Activated T-helper 2 cell treated with anti-CD3 and anti-CD28 coated beads, Interferon-gamma antibody, Interleukin-2, Interleukin-4, amounts not matched to agents 10 μg/mL and 5 μg/mL and 100 μg/mL, durations not matched to agents 14 hours and 24 hours and 36 hours (primary cell): ENCODE measurements around the gene PXDC1. TPM values are rescaled to one million over a fixed set of nuclear protein-coding genes. Genes with fewer than 3 reads are reported as not detected.
"Not testable (repeated sequence)": the region's sequence is repeated elsewhere in the genome, so short reads cannot be mapped to it uniquely, and the experiment has no call there.

Experiments
- DNase-seq: peaks from one replicate; pipeline ENCODE4 v3.0.0; 2021; ENCODE audit warnings: low spot score
- H3K27ac Mint-ChIP-seq: one replicate; pipeline ENCODE4 v1.8.0; 2021; ENCODE audit warnings: mixed read lengths
- H3K27me3 Mint-ChIP-seq: one replicate; pipeline ENCODE4 v1.8.0; 2021; ENCODE audit warnings: low read depth, mixed read lengths
- H3K36me3 Mint-ChIP-seq: one replicate; pipeline ENCODE4 v1.8.0; 2021; ENCODE audit warnings: low read depth, mixed read lengths
- H3K4me1 Mint-ChIP-seq: one replicate; pipeline ENCODE4 v1.8.0; 2021; ENCODE audit warnings: low read depth, mixed read lengths
- H3K4me3 Mint-ChIP-seq: one replicate; pipeline ENCODE4 v1.8.0; 2021; ENCODE audit warnings: low read depth, mild to moderate bottlenecking, moderate library complexity, mixed read lengths
- H3K9me3 Mint-ChIP-seq: one replicate; pipeline ENCODE4 v1.8.0; 2021; ENCODE audit warnings: mixed read lengths
- intact Hi-C: fragments of 100-400 bp; cut with micrococcal nuclease; formaldehyde crosslinking; loops from one replicate; pipeline ENCODE4 v1.15.1; 2023
- total RNA-seq: library from RNA; stranded (reverse); gene quantifications from 2 replicates; pipeline ENCODE4 v1.2.3, GENCODE V29; 2022

The PXDC1 gene
- total RNA-seq, 1 donor from 2014 or later: 1.1 TPM

GRCh38 chr6:3724451-3725144 lies 26.9 kb downstream of the PXDC1 start:
- Mint-ChIP-seq H3K4me1 (no peaks in the 10 kb centered on the region), H3K36me3 (no peaks in the 10 kb centered on the region), H3K4me3 (no peak overlapping the region), H3K27ac (no peak overlapping the region), H3K9me3 (no peaks in the 10 kb centered on the region), H3K27me3 (no peaks in the 10 kb centered on the region)
- intact Hi-C loops: no loop called here
- no peak for DNase-seq

GRCh38 chr6:3723966-3724365 lies 27.5 kb downstream of the PXDC1 start:
- no peak for DNase-seq
- H3K27ac Mint-ChIP-seq: no peak overlapping the region
- H3K4me3 Mint-ChIP-seq: no peak overlapping the region
- intact Hi-C loops: no loop called here
- no peaks in the 10 kb centered on the region for H3K4me1 Mint-ChIP-seq
- no peaks in the 10 kb centered on the region for H3K9me3 Mint-ChIP-seq
- H3K27me3 Mint-ChIP-seq: no peaks in the 10 kb centered on the region
- no peaks in the 10 kb centered on the region for H3K36me3 Mint-ChIP-seq

- Mint-ChIP-seq H3K27me3 (peaks cover 3% of the 10 kb centered on the region), H3K9me3 (no peaks in the 10 kb centered on the region), H3K27ac (no peak overlapping the region), H3K36me3 (no peaks in the 10 kb centered on the region), H3K4me1 (no peaks in the 10 kb centered on the region), H3K4me3 (no peak overlapping the region)
- intact Hi-C loops: no loop called here
- no peak for DNase-seq
These were observed 28.3 kb downstream of the PXDC1 start for GRCh38 chr6:3723251-3723650.

GRCh38 chr6:3722785-3723184 lies 28.7 kb downstream of the PXDC1 start:
- Mint-ChIP-seq H3K4me3 (no peak overlapping the region), H3K9me3 (no peaks in the 10 kb centered on the region), H3K27me3 (peaks cover 3% of the 10 kb centered on the region), H3K4me1 (no peaks in the 10 kb centered on the region), H3K36me3 (no peaks in the 10 kb centered on the region), H3K27ac (no peak overlapping the region)
- intact Hi-C loops: no loop called here
- no peak for DNase-seq

- no peak overlapping the region for H3K27ac Mint-ChIP-seq
- H3K4me3 Mint-ChIP-seq: no peak overlapping the region
- H3K4me1 Mint-ChIP-seq: no peaks in the 10 kb centered on the region
- H3K27me3 Mint-ChIP-seq: peaks cover 3% of the 10 kb centered on the region
- intact Hi-C loops: no loop called here
- H3K36me3 Mint-ChIP-seq: no peaks in the 10 kb centered on the region
- no peak for DNase-seq
- H3K9me3 Mint-ChIP-seq: no peaks in the 10 kb centered on the region
These were observed 29.5 kb downstream of the PXDC1 start for GRCh38 chr6:3721810-3722621.

- DNase-seq, H3K4me1 Mint-ChIP-seq, H3K27ac Mint-ChIP-seq, intact Hi-C loops, H3K36me3 Mint-ChIP-seq, H3K4me3 Mint-ChIP-seq, H3K27me3 Mint-ChIP-seq, H3K9me3 Mint-ChIP-seq: not testable (repeated sequence)
These were observed 30.7 kb downstream of the PXDC1 start for GRCh38 chr6:3720770-3721169.

GRCh38 chr6:3719462-3720308 lies 31.8 kb downstream of the PXDC1 start:
- Mint-ChIP-seq H3K9me3 (no peaks in the 10 kb centered on the region), H3K27me3 (peaks cover 4% of the 10 kb centered on the region), H3K36me3 (no peaks in the 10 kb centered on the region), H3K4me3 (no peak overlapping the region), H3K4me1 (no peaks in the 10 kb centered on the region), H3K27ac (no peak overlapping the region)
- no peak for DNase-seq
- intact Hi-C loops: no loop called here

GRCh38 chr6:3718407-3718806 lies 33.1 kb downstream of the PXDC1 start:
- Mint-ChIP-seq H3K9me3 (no peaks in the 10 kb centered on the region), H3K4me1 (no peaks in the 10 kb centered on the region), H3K27ac (no peak overlapping the region), H3K4me3 (no peak overlapping the region), H3K27me3 (peaks cover 4% of the 10 kb centered on the region), H3K36me3 (no peaks in the 10 kb centered on the region)
- intact Hi-C loops: no loop called here
- DNase-seq: no peak

GRCh38 chr6:3715285-3715684 lies 36.2 kb downstream of the PXDC1 start:
- DNase-seq: no peak
- Mint-ChIP-seq H3K27me3 (peaks cover 4% of the 10 kb centered on the region), H3K9me3 (no peaks in the 10 kb centered on the region), H3K4me3 (no peak overlapping the region), H3K27ac (no peak overlapping the region), H3K36me3 (no peaks in the 10 kb centered on the region), H3K4me1 (no peaks in the 10 kb centered on the region)
- intact Hi-C loops: no loop called here

- Mint-ChIP-seq H3K4me3 (no peak overlapping the region), H3K27ac (no peak overlapping the region), H3K27me3 (peaks cover 4% of the 10 kb centered on the region), H3K36me3 (no peaks in the 10 kb centered on the region), H3K4me1 (no peaks in the 10 kb centered on the region), H3K9me3 (no peaks in the 10 kb centered on the region)
- DNase-seq: no peak
- intact Hi-C loops: no loop called here
These were observed 36.7 kb downstream of the PXDC1 start for GRCh38 chr6:3714768-3715167.

- Mint-ChIP-seq H3K27ac (no peak overlapping the region), H3K9me3 (no peaks in the 10 kb centered on the region), H3K4me3 (no peak overlapping the region), H3K36me3 (no peaks in the 10 kb centered on the region), H3K27me3 (peaks cover 4% of the 10 kb centered on the region), H3K4me1 (no peaks in the 10 kb centered on the region)
- intact Hi-C loops: no loop called here
- no peak for DNase-seq
These were observed 37.4 kb downstream of the PXDC1 start for GRCh38 chr6:3714111-3714510.

GRCh38 chr6:3712827-3713665 lies 38.5 kb downstream of the PXDC1 start:
- H3K4me3 Mint-ChIP-seq: no peak overlapping the region
- no peak for DNase-seq

More at GRCh38 chr6:3712827-3713665, 38.5 kb downstream of the PXDC1 start:
- Mint-ChIP-seq H3K4me1 (no peaks in the 10 kb centered on the region), H3K27ac (no peak overlapping the region), H3K36me3 (no peaks in the 10 kb centered on the region), H3K9me3 (no peaks in the 10 kb centered on the region), H3K27me3 (peaks cover 1% of the 10 kb centered on the region)
- intact Hi-C loops: no loop called here
